T-helper 1 cell (primary cell): ENCODE data around the gene HCN4.
"Not testable (repeated sequence)": the region's sequence is repeated elsewhere in the genome, so short reads cannot be mapped to it uniquely, and the experiment has no call there.

ENCODE experiments used
- DNase-seq, 5 donors: peaks; one replicate each; pipeline ENCODE4 v3.0.0-alpha.2; 2012 to 2020
- total RNA-seq, 4 donors: gene quantifications; one replicate each; lab custom pipeline; 2026; lab: John Stamatoyannopoulos, UW

Gene HCN4
- 0 reads per million in 4 donors for total RNA-seq

GRCh38 chr15:73368301-73369136 lies at the start of gene HCN4:
HCN4 (minus strand) TSS chr15:73368958; CDS start chr15:73368270, 688 bp downstream.
- no peak for DNase-seq

DNA sequence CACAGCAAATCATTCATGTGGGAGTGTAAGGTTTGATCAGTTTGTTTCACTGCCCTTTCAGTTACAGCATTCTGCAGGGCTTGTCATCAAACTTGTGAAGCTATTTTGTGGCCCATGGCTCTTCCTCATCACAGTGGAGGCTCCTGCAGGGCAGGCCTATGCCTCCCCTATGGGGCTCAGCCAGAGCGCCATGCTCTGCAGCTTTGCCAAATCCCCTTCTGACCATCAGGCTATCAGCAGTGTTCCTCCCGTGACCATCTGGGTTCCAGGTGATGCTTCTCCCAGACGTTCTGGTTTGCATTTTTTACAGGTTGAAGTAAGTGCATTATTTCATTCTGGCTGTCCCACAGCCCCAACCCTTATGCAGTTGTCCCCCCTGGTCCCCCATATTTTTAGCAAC lies 46.1 kb upstream of the HCN4 start:
- no peak for DNase-seq

GRCh38 chr15:73403171-73403570 lies 34.4 kb upstream of the HCN4 start:
- no peak for DNase-seq

DNA sequence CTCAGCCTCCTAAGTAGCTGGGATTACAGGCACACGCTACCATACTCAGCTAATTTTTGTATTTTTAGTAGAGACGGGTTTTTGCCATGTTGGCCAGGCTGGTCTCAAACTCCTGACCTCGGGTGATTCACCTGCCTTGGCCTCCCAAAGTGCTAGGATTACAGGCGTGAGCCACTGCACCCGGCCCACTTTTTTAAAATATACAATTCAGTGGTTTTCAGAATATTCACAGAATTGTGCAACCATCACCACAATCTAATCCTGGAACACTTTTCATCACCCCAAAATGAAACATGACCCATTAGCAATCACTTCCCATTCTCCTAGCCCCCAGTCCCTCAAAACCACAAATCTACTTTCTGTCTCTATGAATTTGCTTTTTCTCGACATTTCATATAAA lies 31.5 kb upstream of the HCN4 start:
- DNase-seq = not testable (repeated sequence)

DNA sequence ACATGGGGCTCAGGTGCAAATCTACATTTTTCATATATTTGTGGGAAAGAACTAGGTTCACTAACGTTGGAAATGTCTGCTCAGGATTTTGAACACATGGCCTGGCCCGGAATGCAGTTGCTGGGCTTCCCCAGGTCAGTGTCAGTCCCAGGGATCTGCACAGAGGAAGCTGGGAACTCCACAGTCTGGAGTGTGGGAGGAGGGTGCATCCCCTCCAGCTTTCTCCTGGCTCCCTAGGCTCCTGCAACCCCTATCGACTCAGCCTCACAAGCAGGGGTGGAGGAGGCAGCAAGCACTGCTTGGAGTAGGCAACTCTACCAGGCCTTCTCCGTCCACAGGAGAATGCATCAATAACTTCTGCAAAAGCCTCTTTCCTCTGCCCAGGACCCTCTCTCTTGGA lies 30.1 kb upstream of the HCN4 start:
- DNase-seq = no peak

DNA sequence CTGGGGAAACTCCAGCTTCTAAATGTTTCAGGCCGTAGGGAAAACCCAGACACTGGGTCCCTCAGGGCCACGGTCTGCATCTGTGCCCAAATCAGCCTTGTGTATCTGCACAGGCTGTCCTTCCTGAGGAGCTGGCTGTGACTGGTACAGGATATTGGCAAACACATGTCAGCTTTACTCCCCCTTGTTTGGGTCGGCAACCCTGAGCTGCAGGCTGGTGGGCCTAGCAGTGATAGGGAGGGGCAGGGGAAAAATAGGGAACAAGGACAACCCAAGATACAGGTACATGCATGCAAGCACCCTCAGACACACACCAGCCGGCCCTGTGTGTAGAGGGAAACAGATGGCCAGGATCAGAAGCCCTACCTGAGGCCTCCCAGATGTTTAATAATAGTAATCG lies 28.7 kb upstream of the HCN4 start:
- no peak for DNase-seq

- no peak for DNase-seq
Measured at GRCh38 chr15:73395671-73396070, 26.9 kb upstream of the HCN4 start.

DNA sequence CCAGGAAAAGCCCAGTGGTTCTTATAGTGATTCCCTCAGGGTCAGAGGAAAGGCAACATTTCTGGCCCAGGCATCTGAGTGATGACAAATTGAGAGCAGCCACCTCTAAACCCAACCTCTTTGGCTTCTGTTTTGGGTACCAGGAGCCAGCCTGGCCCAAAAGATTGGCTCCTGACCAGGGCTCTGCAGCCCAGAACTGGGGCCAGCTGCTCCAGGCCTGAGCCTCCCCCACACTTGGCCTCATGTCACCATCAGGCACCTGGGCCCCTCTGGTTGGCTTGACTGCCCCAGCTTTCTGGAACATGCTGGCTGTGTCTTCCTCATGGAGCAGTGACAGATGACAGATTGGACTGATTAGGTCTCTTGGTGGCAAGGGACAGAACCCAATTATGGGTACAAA lies 26.0 kb upstream of the HCN4 start:
- no peak for DNase-seq

DNA sequence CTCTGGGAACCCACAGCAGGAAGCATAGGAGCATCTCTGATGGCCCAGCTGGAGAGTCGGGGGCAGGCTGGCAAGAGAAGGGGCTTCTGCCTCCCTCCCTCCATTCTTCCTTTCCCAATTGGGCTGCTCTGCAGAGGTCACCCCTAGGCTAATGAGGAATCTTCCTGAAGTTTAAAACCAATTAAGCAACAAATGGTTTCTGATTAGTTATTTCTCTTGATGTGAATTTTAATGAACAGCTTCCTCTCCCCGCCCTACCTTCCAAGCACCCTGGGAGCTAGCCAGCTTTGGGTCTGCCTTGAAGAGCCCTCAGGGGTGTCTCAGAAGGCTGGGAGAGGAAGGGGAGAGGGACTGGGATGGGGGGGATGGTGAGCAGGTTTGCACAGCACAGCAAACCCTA lies 24.6 kb upstream of the HCN4 start:
- DNase-seq = no peak

DNA sequence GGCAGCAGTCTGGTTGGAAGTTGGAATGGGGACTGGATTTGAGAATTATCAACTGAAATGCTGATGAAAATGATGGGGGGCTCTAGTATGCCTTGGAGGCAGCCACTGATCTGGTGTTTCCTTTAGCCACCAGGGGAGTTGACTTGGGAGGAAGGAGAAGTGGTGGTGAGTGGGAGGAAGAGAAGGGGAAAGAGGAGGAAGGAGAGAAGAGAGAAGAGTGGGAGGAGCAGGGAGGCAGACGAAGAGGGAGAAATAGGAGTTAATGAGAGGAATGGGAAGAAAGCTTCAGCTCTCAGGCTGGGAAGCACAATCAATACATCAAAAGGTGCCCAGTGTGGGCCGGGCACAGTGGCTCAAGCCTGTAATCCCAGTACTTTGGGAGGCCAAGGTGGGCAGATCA lies 23.3 kb upstream of the HCN4 start:
- DNase-seq = no peak

DNA sequence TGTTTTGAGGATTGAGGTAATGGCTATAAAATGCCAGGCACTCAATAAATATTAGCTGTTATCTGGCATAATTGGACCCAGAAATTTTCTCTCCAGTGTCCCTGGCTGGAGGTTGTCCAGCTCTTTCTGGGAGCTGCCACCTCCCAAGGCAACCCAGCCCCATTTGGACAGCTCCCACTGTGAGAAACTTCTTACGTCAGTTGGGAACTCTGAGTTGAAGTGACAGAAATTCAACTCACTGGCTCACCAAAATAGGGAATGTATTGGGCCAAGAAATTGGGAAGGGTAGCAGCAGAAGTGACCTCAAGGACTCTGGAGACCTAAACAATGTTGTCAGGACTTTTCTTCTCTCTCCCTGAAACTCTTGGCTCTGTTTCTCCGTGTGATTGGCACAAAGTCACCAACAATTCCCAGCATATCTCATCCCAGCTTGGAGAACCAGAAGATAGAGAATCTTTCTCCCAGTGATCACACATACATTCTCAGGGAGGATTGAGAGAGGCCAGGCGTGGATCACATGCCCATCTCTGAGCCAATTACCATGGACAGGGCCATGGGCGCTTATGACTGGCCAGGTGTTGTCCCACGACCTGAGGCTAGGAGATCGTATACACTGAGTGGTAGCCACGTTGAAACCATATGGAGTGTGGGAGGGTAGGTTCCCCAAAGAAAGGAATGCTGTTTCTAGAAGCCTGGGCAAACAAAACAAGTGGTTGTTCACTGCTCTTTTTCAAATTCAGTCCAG lies 22.5 kb upstream of the HCN4 start:
- no peak for DNase-seq

GRCh38 chr15:73389971-73390544 lies 21.3 kb upstream of the HCN4 start:
- no peak for DNase-seq

GRCh38 chr15:73389539-73389938 lies 20.8 kb upstream of the HCN4 start:
- DNase-seq = no peak

DNA sequence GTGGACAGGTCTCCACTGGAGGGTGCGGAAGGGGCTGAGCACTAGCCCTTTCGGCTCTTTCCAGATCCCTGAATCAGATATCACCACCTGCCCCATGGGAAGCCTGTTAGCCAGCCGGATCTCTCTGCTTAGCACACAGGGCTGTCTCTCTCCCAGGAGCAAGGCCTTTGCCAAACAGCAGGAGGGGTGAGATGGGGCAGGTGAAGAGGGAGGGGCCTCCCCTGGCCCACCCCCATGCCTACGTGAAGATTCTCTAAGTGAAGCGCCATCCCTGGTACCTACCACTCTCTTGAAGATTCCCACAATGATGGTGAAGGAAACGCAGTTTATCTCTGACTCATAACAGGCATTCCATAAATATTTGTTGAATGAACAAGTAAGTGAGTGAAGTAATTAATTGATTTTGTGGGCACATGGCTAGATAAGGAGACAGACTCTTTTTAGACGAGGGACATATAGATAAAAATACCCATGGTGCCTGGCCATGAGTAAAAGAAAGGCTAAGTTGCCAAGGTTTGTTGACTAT lies 19.6 kb upstream of the HCN4 start:
- no peak for DNase-seq

DNA sequence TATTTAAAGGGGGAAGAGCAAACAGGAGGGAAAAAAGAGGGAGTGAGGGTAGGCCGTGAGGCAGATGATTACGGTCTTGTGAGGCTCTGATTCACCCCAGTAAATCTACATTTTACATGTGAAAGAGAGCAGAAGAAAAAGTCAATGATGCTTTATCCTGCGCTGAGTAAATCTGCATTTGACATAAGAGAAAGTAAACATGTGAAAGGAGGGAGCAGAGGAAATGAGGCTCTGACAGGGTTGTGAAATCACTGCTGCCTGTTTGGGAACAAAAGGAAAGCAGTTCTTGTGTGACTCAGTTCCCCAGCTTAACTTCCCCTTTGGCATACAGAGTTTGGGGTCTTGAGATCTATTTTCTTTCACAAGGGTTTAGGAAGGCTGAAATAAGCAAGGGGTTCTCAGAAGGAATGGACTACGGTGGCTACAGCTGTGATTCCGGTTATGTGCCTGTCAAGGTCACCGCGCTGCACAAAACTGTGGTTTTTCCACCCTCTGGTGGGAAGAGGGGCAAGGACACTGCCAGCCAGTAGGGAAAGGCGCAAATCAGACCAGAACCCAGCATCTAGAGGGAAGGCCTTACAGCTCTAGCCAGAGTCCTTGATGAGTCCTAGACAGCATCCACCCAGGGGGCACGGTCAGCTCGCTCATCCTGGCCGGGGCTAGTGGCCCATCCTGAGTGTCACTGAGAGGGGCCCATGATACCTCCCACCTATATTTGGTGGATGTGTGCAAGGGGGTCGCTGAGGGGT lies 18.9 kb upstream of the HCN4 start:
- no peak for DNase-seq

- no peak for DNase-seq
Measured at GRCh38 chr15:73386886-73387506, 18.2 kb upstream of the HCN4 start.

- DNase-seq = no peak
Measured at GRCh38 chr15:73386238-73386637, 17.5 kb upstream of the HCN4 start.

GRCh38 chr15:73385205-73385604 lies 16.4 kb upstream of the HCN4 start:
- DNase-seq = no peak

GRCh38 chr15:73383310-73384189 lies 14.8 kb upstream of the HCN4 start:
- DNase-seq = no peak

GRCh38 chr15:73382115-73382514 lies 13.4 kb upstream of the HCN4 start:
- DNase-seq = no peak

- DNase-seq = no peak
Measured at GRCh38 chr15:73380661-73381060, 11.9 kb upstream of the HCN4 start.
